HG02571 (cell line): ENCODE measurements around the gene TEX22.

Source experiments
- ATAC-seq: cut with Tn5 transposase; IDR thresholded peaks from one replicate; pipeline ENCODE4 v1.9.1; 2021; ENCODE audit warnings: mild to moderate bottlenecking, moderate library complexity; ENCODE audit not compliant: unreplicated experiment

Gene TEX22

GRCh38 chr14:105366386-105367074 lies 31.8 kb upstream of the TEX22 start:
- ATAC-seq: no peak

DNA sequence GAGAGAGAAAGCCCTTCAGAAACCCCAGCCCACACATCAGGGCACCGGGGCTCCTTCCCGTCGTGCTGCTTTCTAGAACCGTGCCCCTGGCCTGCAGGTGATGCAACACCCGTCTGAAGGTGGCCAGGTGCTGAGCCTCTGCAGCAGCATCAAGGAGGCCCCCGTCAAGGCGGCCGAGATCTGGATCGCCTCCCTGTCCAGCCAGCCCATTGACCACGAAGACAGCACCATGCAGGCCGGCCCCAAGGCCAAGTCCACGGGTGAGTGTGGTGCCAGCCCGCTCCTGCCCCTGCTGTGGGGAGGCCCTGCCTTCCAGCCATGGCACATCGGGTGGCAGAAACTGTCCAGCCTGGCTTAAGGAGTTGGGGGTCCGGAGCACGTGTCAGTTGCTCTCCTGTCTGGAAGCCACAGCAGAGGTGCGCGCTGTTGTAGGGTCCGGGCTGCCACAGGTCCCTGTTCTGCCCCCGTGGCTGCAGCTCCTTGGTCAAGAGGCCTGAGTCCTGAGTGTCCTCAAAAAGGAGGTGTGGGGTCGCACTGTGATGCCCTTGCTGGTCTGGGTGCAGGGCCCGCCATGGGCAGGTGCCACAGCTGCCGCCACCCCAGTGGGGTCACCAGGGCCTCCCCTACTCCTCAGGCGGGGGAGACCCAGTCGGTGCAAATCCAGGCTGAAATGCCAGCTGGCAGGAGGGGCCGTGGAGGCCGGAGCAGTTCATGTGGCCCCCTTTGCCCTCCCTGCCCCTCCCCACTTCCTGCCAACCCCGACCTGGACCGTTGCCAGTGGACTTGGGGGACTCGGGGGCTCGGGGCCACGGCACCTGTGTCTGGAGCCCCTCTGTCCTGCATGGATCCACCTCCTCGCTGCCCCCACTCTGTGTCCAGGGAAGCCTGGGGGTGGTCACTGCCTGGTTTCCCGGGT lies 31.0 kb upstream of the TEX22 start:
- no peak for ATAC-seq

GRCh38 chr14:105368032-105368417 lies 30.3 kb upstream of the TEX22 start:
- ATAC-seq: no peak

GRCh38 chr14:105368426-105368825 lies 29.9 kb upstream of the TEX22 start:
- no peak for ATAC-seq

GRCh38 chr14:105368910-105369652 lies 29.3 kb upstream of the TEX22 start:
- ATAC-seq: no peak

- ATAC-seq: no peak
Measured at GRCh38 chr14:105369653-105370040, 28.7 kb upstream of the TEX22 start.

GRCh38 chr14:105374389-105374788 lies 23.9 kb upstream of the TEX22 start:
- no peak for ATAC-seq

DNA sequence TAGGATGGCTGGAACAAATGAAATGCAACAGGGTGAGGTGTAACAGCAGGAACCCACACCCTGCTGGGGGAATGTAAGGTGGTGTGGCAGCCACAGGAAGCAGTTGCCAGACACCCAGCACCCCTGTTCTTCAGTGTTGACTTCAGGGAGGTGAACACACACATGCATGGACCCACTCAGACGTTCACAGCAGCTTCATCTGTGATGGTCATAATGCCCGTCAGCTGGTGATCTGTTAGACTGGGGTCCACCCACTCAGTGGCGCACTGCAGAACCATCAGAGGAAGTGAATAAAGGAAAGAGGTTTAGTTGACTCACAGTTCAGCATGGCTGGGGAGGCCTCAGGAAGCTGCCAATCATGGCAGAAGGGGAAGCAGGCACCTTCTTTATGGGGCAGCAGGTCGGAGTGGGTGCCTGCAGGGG lies 22.7 kb upstream of the TEX22 start:
- no peak for ATAC-seq

DNA sequence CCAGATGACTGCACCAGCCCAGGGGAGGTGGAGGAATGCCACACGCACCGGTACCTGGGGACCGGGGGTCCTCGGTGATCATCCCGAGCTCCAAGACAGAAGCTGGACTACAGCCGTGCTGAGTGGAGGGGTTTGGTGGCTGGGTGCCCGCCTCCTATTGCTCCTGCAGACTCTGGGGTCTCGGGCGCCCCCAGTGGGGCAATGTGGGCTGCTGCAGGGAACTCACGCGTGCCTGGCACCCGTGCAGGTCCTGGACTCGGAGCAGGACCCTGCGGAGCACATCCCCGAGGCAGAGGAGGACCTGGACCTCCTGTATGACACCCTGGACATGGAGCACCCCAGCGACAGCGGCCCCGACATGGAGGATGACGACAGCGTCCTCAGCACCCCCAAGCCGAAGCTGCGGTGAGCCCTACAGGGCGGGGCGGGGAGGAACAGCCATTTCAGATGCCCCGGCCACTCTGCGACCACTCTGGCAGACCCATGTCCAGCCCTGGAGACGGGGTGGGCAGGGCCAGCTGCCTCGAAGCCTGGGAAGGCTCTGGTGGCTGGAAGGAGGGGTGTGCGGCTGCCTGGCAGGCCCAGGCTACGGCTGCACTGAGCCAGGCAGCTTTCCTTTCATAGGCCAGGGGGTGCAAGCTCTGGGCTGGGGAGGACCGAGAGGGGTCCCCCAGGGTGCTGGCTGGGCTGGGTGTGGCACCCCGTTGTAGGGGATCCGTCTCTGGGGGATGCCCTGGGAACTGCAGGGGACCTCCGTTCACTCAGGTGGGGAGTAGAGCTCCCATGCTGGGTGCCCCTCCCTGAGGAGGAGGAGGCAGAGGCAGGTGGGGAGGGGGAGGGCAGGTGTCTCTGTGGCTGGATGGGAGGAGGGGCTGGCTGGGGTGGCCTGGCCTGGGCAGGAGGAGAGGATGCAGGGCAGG lies 21.6 kb upstream of the TEX22 start:
- ATAC-seq: no peak

- ATAC-seq: no peak
Measured at GRCh38 chr14:105377555-105378182, 20.7 kb upstream of the TEX22 start.

DNA sequence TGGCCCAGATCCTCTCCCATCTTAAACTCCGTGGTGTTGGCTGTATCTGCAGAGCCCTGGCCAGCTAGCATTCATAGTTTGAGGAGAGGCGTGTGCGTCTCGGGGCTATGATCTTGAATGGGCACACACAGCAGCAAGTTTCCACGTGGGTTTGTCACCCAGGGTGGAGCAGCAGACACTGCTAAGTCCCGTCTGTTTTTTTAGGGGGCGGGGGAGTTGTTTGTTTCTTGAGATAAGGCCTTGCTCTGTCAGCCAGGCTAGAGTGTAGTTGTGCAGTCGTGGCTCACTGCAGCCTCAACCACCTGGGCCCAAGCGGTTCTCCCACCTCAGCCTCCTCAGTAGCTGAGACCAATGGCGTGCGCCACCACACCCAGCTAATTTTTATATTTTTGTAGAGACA lies 20.1 kb upstream of the TEX22 start:
- ATAC-seq: no peak

DNA sequence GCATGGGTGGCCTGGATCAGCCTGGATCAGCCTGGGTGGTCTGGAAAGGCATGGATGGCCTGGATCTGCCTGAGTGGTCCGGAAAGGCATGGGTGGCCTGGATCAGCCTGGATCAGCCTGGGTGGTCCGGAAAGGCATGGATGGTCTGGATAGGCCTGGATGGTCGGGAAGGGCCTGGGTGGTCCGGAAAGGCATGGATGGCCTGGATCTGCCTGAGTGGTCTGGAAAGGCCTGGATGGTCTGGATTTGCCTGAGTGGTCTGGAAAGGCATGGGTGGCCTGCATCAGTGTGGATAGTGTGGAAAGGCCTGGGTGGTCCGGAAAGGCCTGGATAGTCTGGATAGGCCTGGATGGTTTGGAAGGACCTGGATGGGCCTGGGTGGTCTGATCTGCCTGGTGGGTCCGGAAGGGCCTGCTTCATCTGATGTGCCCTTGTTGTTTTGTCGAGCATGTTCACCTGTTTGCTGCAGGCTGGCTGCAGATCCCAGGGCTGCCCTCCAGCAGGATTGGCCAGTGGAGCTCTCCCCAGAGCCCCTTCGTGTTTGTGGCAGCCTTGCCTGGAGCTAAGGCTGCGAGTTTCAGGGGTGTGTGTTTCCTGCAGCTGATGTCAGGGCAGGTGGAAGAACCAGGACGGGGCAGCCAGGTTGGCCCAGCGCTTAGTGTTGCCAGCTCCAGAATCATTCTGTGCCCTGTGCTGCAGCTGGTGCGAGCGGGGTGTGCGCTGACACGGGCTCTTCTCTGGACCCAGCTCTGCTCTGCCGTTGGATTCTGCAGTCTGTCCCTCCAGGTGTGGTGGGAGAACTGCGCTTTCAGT lies 19.3 kb upstream of the TEX22 start:
- ATAC-seq: no peak

DNA sequence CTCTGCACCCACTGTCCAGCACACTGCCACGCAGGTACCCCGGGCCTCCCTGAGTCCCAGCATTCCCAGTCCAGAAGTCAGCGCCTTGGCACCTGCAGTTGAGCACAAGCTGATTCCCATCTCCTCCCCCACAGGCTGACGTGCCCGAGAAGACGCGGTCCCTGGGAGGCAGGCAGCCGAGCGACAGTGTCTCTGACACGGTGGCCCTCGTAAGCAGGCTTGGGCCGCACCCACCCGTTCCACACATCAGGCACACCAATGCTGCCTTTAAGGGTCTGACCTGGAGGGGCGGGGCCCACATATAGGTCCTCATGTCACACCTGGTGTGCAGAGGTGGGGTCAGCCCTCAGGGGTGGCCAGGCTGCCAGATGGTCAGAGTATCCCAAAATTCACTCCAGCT lies 18.4 kb upstream of the TEX22 start:
- no peak for ATAC-seq

DNA sequence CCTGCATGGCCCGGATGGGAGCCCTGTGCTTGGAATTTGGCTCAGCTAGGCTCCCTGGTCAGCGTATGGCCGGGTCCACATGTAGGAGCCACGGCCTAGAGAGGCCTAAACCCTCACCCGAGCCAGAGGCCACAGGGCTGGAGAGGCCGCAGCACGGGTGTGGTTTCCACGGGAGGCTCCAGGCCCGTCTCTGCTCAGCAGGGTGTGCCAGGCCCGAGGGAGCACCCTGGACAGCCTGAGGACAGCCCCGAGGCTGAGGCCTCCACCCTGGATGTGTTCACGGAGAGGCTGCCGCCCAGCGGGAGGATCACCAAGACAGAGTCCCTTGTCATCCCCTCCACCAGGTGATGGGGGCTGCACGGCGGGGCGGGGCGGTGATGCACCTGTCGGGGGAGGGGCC lies 17.6 kb upstream of the TEX22 start:
- ATAC-seq: no peak

DNA sequence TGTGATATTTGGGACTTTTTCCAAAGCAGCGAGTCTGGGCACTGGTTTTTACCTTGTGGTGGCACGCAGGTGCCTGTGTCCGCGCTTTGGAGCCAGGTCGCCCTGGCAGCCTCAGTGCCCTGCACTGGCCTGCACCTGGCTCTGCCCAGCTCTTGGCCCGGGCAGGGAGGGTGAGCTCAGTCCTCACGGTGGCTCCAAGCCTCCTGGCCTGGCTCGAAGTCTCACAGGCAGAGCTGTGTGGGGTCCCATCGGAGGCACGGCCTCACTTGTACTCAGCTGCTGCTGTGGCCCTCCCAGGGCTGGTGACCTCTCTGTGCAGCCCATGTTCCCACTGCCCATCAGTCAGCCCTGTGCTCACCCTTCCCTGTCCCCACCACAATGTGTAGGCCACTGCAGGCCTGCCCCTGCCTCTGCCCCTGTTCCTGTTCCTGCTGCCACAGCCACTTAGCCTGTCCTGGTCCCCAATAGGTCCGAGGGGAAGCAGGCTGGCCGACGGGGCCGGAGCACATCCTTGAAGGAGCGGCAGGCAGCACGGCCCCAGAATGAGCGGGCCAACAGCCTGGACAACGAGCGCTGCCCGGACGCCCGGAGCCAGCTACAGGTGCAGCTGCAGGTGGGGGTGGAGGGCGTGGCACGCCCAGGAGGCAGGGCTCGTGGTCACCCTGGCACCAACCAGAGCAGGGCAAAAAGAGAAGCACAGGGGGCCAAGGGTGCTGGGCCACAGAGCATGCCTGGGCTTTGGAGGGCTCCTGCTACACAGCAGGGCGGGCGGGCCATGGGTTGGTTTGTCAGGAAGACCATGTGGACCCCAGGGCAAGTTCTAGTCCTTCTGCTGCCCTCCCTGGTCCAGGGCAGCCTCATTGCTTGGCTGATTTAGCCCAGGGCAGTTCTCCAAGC lies 16.6 kb upstream of the TEX22 start:
- ATAC-seq: no peak

GRCh38 chr14:105382343-105383082 lies 15.8 kb upstream of the TEX22 start:
- ATAC-seq: no peak

- ATAC-seq: no peak
Measured at GRCh38 chr14:105383083-105383730, 15.1 kb upstream of the TEX22 start.
